Keratinocyte (primary cell): ENCODE data around the gene WNT7B. TPM values are rescaled to one million over a fixed set of nuclear protein-coding genes. Genes with fewer than 3 reads are reported as not detected.
A peak's percentile ranks its signal among the peaks of the same experiment; 100 is the strongest.

ENCODE experiments used
- DNase-seq: peaks from one replicate; pipeline ENCODE4 v3.0.0-alpha.2; 2011; ENCODE audit warnings: low read depth, missing footprints, low spot score
- FAIRE-seq: peaks from 2 replicates; lab custom pipeline; 2011; peaks lifted over from hg19 to GRCh38; lab: Jason Lieb, UNC
- H2AFZ ChIP-seq: 2 replicates; pipeline ENCODE4 v1.6.0; 2012; ENCODE audit warnings: low read length, control low read depth, inconsistent platforms; ENCODE audit not compliant: control insufficient read depth
- H3K27ac ChIP-seq: 2 replicates; pipeline ENCODE4 v1.5.1; 2011; ENCODE audit warnings: low read length; ENCODE audit not compliant: control insufficient read depth, insufficient read depth
- H3K27me3 ChIP-seq: 3 replicates; pipeline ENCODE4 v1.6.0; 2011; ENCODE audit warnings: low read length; ENCODE audit not compliant: control insufficient read depth, insufficient read depth; ENCODE audit errors: extremely low read depth
- H3K36me3 ChIP-seq, 2 experiments: 2 replicates in 1 of 2; 3 replicates in 1 of 2; pipeline ENCODE4 v1.5.1; 2011; ENCODE audit warnings: low read length in 2 of 2, mild to moderate bottlenecking in 1 of 2; ENCODE audit not compliant: control insufficient read depth in 2 of 2, insufficient read depth in 2 of 2; ENCODE audit errors: extremely low read depth in 1 of 2
- H3K4me1 ChIP-seq: 3 replicates; pipeline ENCODE4 v1.5.1; 2011; ENCODE audit warnings: low read length; ENCODE audit not compliant: control insufficient read depth, insufficient read depth; ENCODE audit errors: extremely low read depth
- H3K4me2 ChIP-seq: 3 replicates; pipeline ENCODE4 v1.6.0; 2011; ENCODE audit warnings: low read depth, low read length; ENCODE audit not compliant: control insufficient read depth, insufficient read depth; ENCODE audit errors: extremely low read depth
- H3K4me3 ChIP-seq, 3 experiments: fragments of 200-600 bp in 1 of 3; sonication (generic) in 1 of 3; 2 replicates in 2 of 3; 3 replicates in 1 of 3; pipeline ENCODE4 v1.5.1; 2011 to 2016; ENCODE audit warnings: low read length in 3 of 3, mild to moderate bottlenecking in 3 of 3, control low read depth in 2 of 3, inconsistent platforms in 1 of 3, low read depth in 1 of 3, mixed read lengths in 1 of 3, mixed run types in 1 of 3, moderate library complexity in 1 of 3; ENCODE audit not compliant: control insufficient read depth in 2 of 3, insufficient read depth in 2 of 3; ENCODE audit errors: extremely low read depth in 1 of 3
- H3K79me2 ChIP-seq: 2 replicates; pipeline ENCODE4 v1.6.0; 2012; ENCODE audit warnings: low read length; ENCODE audit not compliant: control insufficient read depth, insufficient read depth
- H3K9ac ChIP-seq: 3 replicates; pipeline ENCODE4 v1.6.0; 2011; ENCODE audit warnings: low read length; ENCODE audit not compliant: control insufficient read depth, insufficient read depth; ENCODE audit errors: extremely low read depth
- H3K9me1 ChIP-seq: 3 replicates; pipeline ENCODE4 v1.6.0; 2011; ENCODE audit warnings: low read length; ENCODE audit not compliant: control insufficient read depth, insufficient read depth; ENCODE audit errors: extremely low read depth
- H3K9me3 ChIP-seq: 2 replicates; pipeline ENCODE4 v1.5.1; 2012; ENCODE audit warnings: low read depth, low read length; ENCODE audit not compliant: control insufficient read depth
- H4K20me1 ChIP-seq: 3 replicates; pipeline ENCODE4 v1.6.0; 2011; ENCODE audit warnings: low read length; ENCODE audit not compliant: control insufficient read depth, insufficient read depth; ENCODE audit errors: extremely low read depth
- CTCF ChIP-seq, 3 experiments: IDR thresholded peaks in 1 of 3; conservative IDR thresholded peaks in 1 of 3; optimal IDR thresholded peaks in 1 of 3; 2 replicates in 2 of 3; 3 replicates in 1 of 3; pipeline versions ENCODE3 to v1.5.1; 2011; ENCODE audit warnings: low read length in 3 of 3, mild to moderate bottlenecking in 3 of 3, moderate library complexity in 2 of 3, control low read depth in 1 of 3, inconsistent platforms in 1 of 3; ENCODE audit not compliant: insufficient read depth in 2 of 3; ENCODE audit errors: extremely low read depth in 1 of 3
- EZH2 ChIP-seq: IDR thresholded peaks from one replicate; pipeline ENCODE4 v1.6.1; 2012; ENCODE audit warnings: inconsistent platforms, mild to moderate bottlenecking, low read length, moderate library complexity
- dilution Hi-C: fragments of 300-500 bp; cut with MboI; formaldehyde crosslinking; loops from one replicate; pipeline ENCODE4 v1.7.0; 2020; ENCODE audit warnings: low sequenced_read_pairs; ENCODE audit not compliant: extremely low pct_ligation_motif_present
- polyA plus RNA-seq, 5 experiments: library from polyadenylated mRNA; depleted of rRNA in 3 of 5; stranded (reverse) in 3 of 5; stranded (forward) in 1 of 5; unstranded in 1 of 5; fragments of >200 nt; gene quantifications; 1 replicate in 1 of 5; 2 replicates in 3 of 5; 3 replicates in 1 of 5; pipeline versions ENCODE4 v1.2.1 to v1.2.3, GENCODE V29; 2011 to 2012; ENCODE audit warnings: missing spikeins in 2 of 5, low read depth in 1 of 5, low replicate concordance in 1 of 5

The WNT7B gene
- polyA plus RNA-seq, 1 donor (not counting 4 experiments of a cell fraction or from before 2014, with no cell fraction given) = 1.7 TPM

- dilution Hi-C loops = no loop called here
- Histone ChIP-seq H3K9me1 (no peaks in the 10 kb centered on the region), H3K9me3 (no peaks in the 10 kb centered on the region), H3K4me1 (peaks cover 26% of the 10 kb centered on the region), H3K4me2 (no peak overlapping the region), H3K79me2 (peaks cover 2% of the 10 kb centered on the region), H4K20me1 (no peaks in the 10 kb centered on the region), H3K36me3 (no peaks in the 10 kb centered on the region), H3K4me3 (no peak overlapping the region), H3K27me3 (peaks cover 2% of the 10 kb centered on the region), H3K27ac (no peak overlapping the region), H2AFZ (no peak overlapping the region), H3K9ac (no peak overlapping the region)
- no peak for FAIRE-seq
- DNase-seq = no peak
- TF ChIP-seq CTCF (optimal IDR thresholded peaks at IDR 0.05 in 1 of 3, IDR thresholded peaks at IDR 0.05 in 1 of 3, conservative IDR thresholded peaks at IDR 0.05 in 1 of 3; ENCODE audit: extremely low read depth in 1 of 3, insufficient read depth in 2 of 3, low read length in 3 of 3) (no peak), EZH2 (no peak)
These were observed 39.0 kb downstream of the WNT7B start for GRCh38 chr22:45937960-45938359.

- Histone ChIP-seq H3K79me2 (no peaks in the 10 kb centered on the region), H3K9me3 (no peaks in the 10 kb centered on the region), H3K27me3 (peaks cover 8% of the 10 kb centered on the region), H3K27ac (no peak overlapping the region), H3K4me1 (peaks cover 18% of the 10 kb centered on the region), H3K36me3 (no peaks in the 10 kb centered on the region), H2AFZ (no peak overlapping the region), H3K4me2 (peak overlapping the region; percentile 92), H3K9me1 (no peaks in the 10 kb centered on the region), H3K4me3 (no peak overlapping the region), H4K20me1 (no peaks in the 10 kb centered on the region), H3K9ac (no peak overlapping the region)
- dilution Hi-C loops = no loop called here
- TF ChIP-seq CTCF (optimal IDR thresholded peaks at IDR 0.05 in 1 of 3, IDR thresholded peaks at IDR 0.05 in 1 of 3, conservative IDR thresholded peaks at IDR 0.05 in 1 of 3; ENCODE audit: extremely low read depth in 1 of 3, insufficient read depth in 2 of 3, low read length in 3 of 3) (no peak), EZH2 (no peak)
- no peak for DNase-seq
- FAIRE-seq = no peak
These were observed 41.4 kb downstream of the WNT7B start for GRCh38 chr22:45935573-45935972.
